HG02678 (cell line): ENCODE results near the gene WNT3A.
"Not testable (repeated sequence)": the region's sequence is repeated elsewhere in the genome, so short reads cannot be mapped to it uniquely, and the experiment has no call there.

Experiments used
- ATAC-seq: cut with Tn5 transposase; IDR thresholded peaks from one replicate; pipeline ENCODE4 v1.9.1; 2021; ENCODE audit warnings: mild to moderate bottlenecking, moderate library complexity; ENCODE audit not compliant: unreplicated experiment

The WNT3A gene

GRCh38 chr1:228011721-228012311 is 5.0 kb downstream of the WNT3A start:
- ATAC-seq: no peak

- no peak for ATAC-seq
Observed at GRCh38 chr1:228012555-228012954, 5.8 kb downstream of the WNT3A start.

GRCh38 chr1:228013131-228013934 is 6.5 kb downstream of the WNT3A start:
- no peak for ATAC-seq

GRCh38 chr1:228013935-228014930 is 7.4 kb downstream of the WNT3A start:
- no peak for ATAC-seq

- no peak for ATAC-seq
Observed at GRCh38 chr1:228015276-228016180, 8.7 kb downstream of the WNT3A start.

- ATAC-seq: no peak
Observed at GRCh38 chr1:228016181-228016510, 9.3 kb downstream of the WNT3A start.

- ATAC-seq: no peak
Observed at GRCh38 chr1:228016653-228017355, 10.0 kb downstream of the WNT3A start.

GRCh38 chr1:228017356-228018124 is 10.7 kb downstream of the WNT3A start:
- ATAC-seq: no peak

GRCh38 chr1:228018125-228018398 is 11.3 kb downstream of the WNT3A start:
- ATAC-seq: no peak

- no peak for ATAC-seq
Observed at GRCh38 chr1:228018961-228019721, 12.3 kb downstream of the WNT3A start.

- ATAC-seq: not testable (repeated sequence)
Observed at GRCh38 chr1:228019722-228020083, 12.9 kb downstream of the WNT3A start.

GRCh38 chr1:228020686-228021354 is 14.0 kb downstream of the WNT3A start:
- no peak for ATAC-seq

- no peak for ATAC-seq
Observed at GRCh38 chr1:228021355-228022030, 14.7 kb downstream of the WNT3A start.

- no peak for ATAC-seq
Observed at GRCh38 chr1:228022571-228023293, 15.9 kb downstream of the WNT3A start.

- no peak for ATAC-seq
Observed at GRCh38 chr1:228023294-228023639, 16.5 kb downstream of the WNT3A start.

GRCh38 chr1:228029281-228029680 is 22.5 kb downstream of the WNT3A start:
- no peak for ATAC-seq
